Cerebellar nuclear complex (tissue), 1 donor: Measurements from ENCODE around the gene ZMIZ1.
A peak's percentile ranks its signal among the peaks of the same experiment; 100 is the strongest.

Experiments
- DNase-seq, 2 experiments: peaks; one replicate each; lab custom pipeline; 2025; lab: John Stamatoyannopoulos, UW

Gene ZMIZ1

DNA sequence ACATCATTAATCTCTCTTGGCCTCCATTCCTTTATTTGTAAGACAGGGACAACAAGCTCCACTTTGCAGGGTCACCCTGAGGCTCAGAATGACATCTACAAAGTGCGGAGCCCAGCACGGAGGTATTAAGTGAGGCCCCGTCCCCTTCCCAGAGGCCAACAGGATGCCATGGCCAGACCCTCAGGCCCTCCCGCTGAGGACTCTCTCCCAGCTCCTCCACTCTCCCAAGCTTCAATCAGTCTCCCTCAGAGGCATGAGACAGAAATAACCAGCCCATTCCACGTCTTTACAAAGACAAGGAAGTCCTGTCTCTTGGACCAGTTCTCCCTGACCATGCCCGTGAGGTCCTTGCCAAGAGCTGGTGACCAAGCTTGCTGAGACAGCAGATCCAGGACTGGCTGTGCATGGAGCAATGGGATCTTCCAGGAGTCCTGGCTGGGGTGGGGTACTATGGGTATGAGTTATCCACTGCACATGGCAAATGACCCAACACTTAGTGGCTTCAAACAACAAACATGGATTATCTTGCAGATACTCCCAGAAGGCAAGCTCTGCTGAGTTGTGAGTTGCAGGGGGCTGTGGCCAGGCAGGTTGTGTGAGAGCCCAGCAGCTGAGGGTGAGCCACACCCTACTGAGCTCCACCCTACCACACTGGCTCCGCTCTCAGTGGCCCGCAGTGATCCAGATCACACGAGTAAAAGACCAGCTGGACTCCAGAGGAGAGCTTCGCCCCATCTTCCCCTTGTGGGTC, 274.2 kb downstream of the ZMIZ1 start:
- no peak for DNase-seq

GRCh38 chr10:79344502-79345195, 275.9 kb downstream of the ZMIZ1 start:
- DNase-seq: no peak

DNA sequence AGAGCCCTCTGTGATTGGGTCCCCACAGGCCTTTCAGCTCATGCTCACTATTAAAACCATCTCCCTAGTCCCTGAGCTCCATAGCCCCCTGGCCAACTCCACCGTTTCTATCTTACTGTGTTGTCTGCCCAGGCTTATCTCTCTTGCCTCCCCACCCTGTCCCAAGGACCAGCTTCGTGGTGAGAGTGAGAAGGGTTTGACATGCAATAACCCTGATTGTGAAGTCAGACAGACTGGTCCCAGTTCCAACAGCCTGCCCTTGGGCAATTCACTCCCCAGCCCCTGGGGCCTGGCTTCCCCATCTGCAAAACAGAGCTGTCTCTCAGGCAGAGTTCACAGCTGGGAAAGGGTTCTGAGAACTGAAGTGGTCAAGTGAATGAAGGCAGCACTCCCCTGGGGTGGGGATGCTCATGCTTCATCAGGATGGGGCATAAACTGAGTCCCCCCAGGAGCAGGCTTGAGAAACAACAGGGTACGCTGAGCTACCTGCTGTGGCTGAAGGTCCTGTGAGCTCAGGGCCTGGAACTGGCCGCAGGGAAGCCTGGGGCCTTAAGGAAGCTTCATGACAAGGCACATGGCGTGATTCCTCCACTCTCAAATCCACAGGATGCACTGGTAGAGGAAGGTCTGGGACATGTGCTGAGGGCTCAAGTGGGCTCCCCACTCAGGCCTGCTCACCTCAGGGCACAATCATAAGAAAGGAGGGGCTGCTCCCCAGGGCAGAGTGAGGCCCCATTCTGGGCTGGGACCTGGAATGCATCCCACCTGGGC, 276.7 kb downstream of the ZMIZ1 start:
- DNase-seq: no peak

DNA sequence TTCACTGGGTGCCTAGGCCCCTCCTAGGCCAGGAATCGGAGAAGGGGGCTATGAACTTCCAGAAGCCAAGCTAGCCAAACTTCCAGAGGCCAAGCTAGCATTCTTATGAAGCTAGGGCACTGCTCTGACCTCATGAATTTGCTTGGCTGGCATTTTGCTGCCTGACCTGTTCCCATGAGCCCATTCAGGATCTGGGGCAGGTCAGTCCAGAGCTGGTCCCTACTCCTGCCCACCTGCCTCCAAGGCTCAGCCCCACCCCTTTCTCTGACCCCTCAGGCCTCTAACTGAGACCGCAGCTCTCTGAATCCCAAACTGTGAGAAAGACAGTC, 277.2 kb downstream of the ZMIZ1 start:
- DNase-seq: no peak

GRCh38 chr10:79346388-79347225, 277.8 kb downstream of the ZMIZ1 start:
- DNase-seq: no peak

DNA sequence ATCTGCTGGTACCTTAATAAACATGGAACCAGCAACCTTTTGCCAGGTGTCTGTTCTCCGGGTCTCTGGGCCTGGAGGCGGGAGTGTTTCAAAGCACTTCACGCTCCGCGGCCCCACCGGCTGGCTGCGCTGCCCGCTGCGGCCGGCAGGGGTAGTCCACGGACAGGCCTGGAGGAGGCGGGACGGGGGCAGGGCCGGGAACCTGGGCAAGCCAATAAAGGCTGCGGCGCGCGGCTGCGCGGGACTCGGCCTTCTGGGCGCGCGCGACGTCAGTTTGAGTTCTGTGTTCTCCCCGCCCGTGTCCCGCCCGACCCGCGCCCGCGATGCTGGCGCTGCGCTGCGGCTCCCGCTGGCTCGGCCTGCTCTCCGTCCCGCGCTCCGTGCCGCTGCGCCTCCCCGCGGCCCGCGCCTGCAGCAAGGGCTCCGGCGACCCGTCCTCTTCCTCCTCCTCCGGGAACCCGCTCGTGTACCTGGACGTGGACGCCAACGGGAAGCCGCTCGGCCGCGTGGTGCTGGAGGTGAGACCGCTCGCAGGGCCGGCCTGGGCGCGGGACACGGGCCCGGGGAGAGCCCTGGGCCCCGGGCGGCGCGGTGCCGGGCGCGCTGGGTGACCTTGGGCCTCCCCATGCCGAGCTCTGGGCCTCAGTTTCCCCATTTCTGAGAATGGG, 278.6 kb downstream of the ZMIZ1 start, which contains the start of gene PPIF:
PPIF (plus strand) TSS at position 244 of the 668 bp plus-strand sequence; CDS start at position 324, 80 bp downstream.
- DNase-seq: peak; percentile 58 to 77

- no peak for DNase-seq
These were observed 279.3 kb downstream of the ZMIZ1 start for GRCh38 chr10:79347894-79348639.

GRCh38 chr10:79348640-79348988, 279.8 kb downstream of the ZMIZ1 start:
- DNase-seq: no peak

DNA sequence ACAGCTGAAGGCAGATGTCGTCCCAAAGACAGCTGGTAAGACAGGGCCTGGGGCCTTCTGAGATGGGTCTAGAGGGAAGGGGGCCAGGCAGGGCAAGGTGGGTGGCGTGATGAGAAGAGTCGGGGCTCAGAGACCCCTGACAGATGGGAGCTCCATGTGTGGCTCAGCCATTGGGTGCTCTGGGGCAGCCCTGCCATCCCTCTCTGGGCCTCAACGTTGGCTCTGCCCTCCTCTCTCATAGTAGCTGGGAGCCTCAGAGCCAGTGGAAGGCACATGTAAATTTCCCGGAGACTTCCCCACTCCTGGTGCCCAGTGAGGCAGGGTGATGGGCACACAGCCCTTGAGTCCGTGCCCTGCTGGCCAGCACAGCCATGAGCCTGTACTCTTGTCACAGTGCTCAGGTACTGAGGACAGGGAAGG, 280.3 kb downstream of the ZMIZ1 start:
- no peak for DNase-seq

GRCh38 chr10:79349766-79350406, 281.1 kb downstream of the ZMIZ1 start:
- no peak for DNase-seq

- DNase-seq: no peak
These were observed 281.8 kb downstream of the ZMIZ1 start for GRCh38 chr10:79350407-79351154.

- DNase-seq: no peak
These were observed 282.6 kb downstream of the ZMIZ1 start for GRCh38 chr10:79351332-79351731.

GRCh38 chr10:79352035-79352877, 283.5 kb downstream of the ZMIZ1 start:
- no peak for DNase-seq

- DNase-seq: no peak
These were observed 284.2 kb downstream of the ZMIZ1 start for GRCh38 chr10:79353000-79353406.

DNA sequence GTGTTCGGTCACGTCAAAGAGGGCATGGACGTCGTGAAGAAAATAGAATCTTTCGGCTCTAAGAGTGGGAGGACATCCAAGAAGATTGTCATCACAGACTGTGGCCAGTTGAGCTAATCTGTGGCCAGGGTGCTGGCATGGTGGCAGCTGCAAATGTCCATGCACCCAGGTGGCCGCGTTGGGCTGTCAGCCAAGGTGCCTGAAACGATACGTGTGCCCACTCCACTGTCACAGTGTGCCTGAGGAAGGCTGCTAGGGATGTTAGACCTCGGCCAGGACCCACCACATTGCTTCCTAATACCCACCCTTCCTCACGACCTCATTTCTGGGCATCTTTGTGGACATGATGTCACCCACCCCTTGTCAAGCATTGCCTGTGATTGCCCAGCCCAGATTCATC, 285.0 kb downstream of the ZMIZ1 start:
- DNase-seq: no peak

GRCh38 chr10:79354141-79354540, 285.4 kb downstream of the ZMIZ1 start:
- DNase-seq: no peak

DNA sequence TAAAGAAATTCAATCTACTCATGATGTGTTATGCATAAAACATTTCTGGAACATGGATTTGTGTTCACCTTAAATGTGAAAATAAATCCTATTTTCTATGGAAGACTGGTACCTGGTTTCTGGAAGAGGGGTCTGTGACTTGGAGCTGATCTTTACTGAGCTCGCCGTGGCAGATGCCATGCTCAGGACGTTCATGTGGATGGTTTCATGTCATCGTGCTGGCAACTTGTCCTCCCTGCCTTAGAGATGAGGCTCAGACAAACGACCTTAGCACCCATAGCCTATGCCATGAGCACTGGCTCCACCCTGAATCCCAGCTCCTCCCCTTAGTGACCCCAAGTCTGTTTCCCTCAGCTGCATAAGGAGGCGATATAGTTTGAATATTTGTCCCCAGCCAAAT, 285.8 kb downstream of the ZMIZ1 start:
- DNase-seq: no peak

GRCh38 chr10:79355420-79356017, 286.8 kb downstream of the ZMIZ1 start:
- DNase-seq: no peak
